ENCODE measurements around the gene SFMBT1.

SFMBT1 gene

GRCh38 chr3:52998771-52999513 is 46.9 kb downstream of the SFMBT1 start:
- DNase-seq (ENCODE audit: low spot score): no peak

GRCh38 chr3:52990637-52991036 is 55.2 kb downstream of the SFMBT1 start:
- DNase-seq (ENCODE audit: low spot score): no peak

GRCh38 chr3:52986938-52987337 is 58.9 kb downstream of the SFMBT1 start:
- no peak for DNase-seq (ENCODE audit: low spot score)

GRCh38 chr3:52986049-52986448 is 59.8 kb downstream of the SFMBT1 start:
- no peak for DNase-seq (ENCODE audit: low spot score)

GRCh38 chr3:52983828-52984227 is 62.0 kb downstream of the SFMBT1 start:
- DNase-seq (ENCODE audit: low spot score): no peak

- DNase-seq (ENCODE audit: low spot score): no peak
Observed at GRCh38 chr3:52983336-52983807, 62.5 kb downstream of the SFMBT1 start.

- DNase-seq (ENCODE audit: low spot score): no peak
Observed at GRCh38 chr3:52982839-52983238, 63.0 kb downstream of the SFMBT1 start.

GRCh38 chr3:52979190-52979983 is 66.5 kb downstream of the SFMBT1 start:
- no peak for DNase-seq (ENCODE audit: low spot score)

GRCh38 chr3:52978109-52978754 is 67.6 kb downstream of the SFMBT1 start:
- DNase-seq (ENCODE audit: low spot score): no peak

- no peak for DNase-seq (ENCODE audit: low spot score)
Observed at GRCh38 chr3:52973806-52974205, 72.1 kb downstream of the SFMBT1 start.

- no peak for DNase-seq (ENCODE audit: low spot score)
Observed at GRCh38 chr3:52971895-52972294, 74.0 kb downstream of the SFMBT1 start.

GRCh38 chr3:52967398-52967797 is 78.5 kb downstream of the SFMBT1 start:
- no peak for DNase-seq (ENCODE audit: low spot score)

- no peak for DNase-seq (ENCODE audit: low spot score)
Observed at GRCh38 chr3:52962160-52962559, 83.7 kb downstream of the SFMBT1 start.

GRCh38 chr3:52959773-52960172 is 86.1 kb downstream of the SFMBT1 start:
- DNase-seq (ENCODE audit: low spot score): no peak

GRCh38 chr3:52939600-52939999 is 106.3 kb downstream of the SFMBT1 start:
- no peak for DNase-seq (ENCODE audit: low spot score)

- DNase-seq (ENCODE audit: low spot score): peak; percentile 67
Observed at GRCh38 chr3:52934630-52935530, 111.0 kb downstream of the SFMBT1 start.

GRCh38 chr3:52931889-52932288 is 114.0 kb downstream of the SFMBT1 start:
- no peak for DNase-seq (ENCODE audit: low spot score)

- DNase-seq (ENCODE audit: low spot score): no peak
Observed at GRCh38 chr3:52931328-52931727, 114.5 kb downstream of the SFMBT1 start.

- no peak for DNase-seq (ENCODE audit: low spot score)
Observed at GRCh38 chr3:52930748-52931147, 115.1 kb downstream of the SFMBT1 start.

- DNase-seq (ENCODE audit: low spot score): no peak
Observed at GRCh38 chr3:52926554-52926953, 119.3 kb downstream of the SFMBT1 start.

GRCh38 chr3:52925405-52926313 is 120.2 kb downstream of the SFMBT1 start:
- DNase-seq (ENCODE audit: low spot score): no peak
